CD8-positive, alpha-beta memory T cell (primary cell): Measurements from ENCODE around the gene BCAN. TPM values are rescaled to one million over a fixed set of nuclear protein-coding genes. Genes with fewer than 3 reads are reported as not detected.

ENCODE experiments used
- CTCF ChIA-PET: fragments of 350-600 bp; sonication (Branson Sonifier 250); formaldehyde crosslinking; loops from one replicate; lab custom pipeline; 2021; ENCODE audit warnings: antibody characterized with exemption; lab: Charles Lee
- POLR2A ChIA-PET: fragments of 350-600 bp; sonication (Branson Sonifier 250); formaldehyde crosslinking; loops from one replicate; lab custom pipeline; 2021; ENCODE audit warnings: antibody characterized with exemption; lab: Charles Lee
- DNase-seq, 5 donors: peaks; one replicate each; pipeline versions ENCODE4 v3.0.0 to v3.0.0-alpha.2; 2020 to 2022; ENCODE audit warnings: mixed read lengths in 1 of 5
- H3K27ac ChIP-seq: one replicate; pipeline ENCODE4 v1.7.0; 2013; ENCODE audit warnings: low read depth, mild to moderate bottlenecking, low read length, moderate library complexity
- H3K27me3 ChIP-seq: 2 replicates; pipeline ENCODE4 v1.7.0; 2013; ENCODE audit warnings: low read length, mild to moderate bottlenecking; ENCODE audit not compliant: insufficient read depth, poor library complexity, severe bottlenecking
- H3K36me3 ChIP-seq: 2 replicates; pipeline ENCODE4 v1.7.0; 2013; ENCODE audit warnings: mild to moderate bottlenecking, low read length, moderate library complexity; ENCODE audit not compliant: insufficient read depth
- H3K4me1 ChIP-seq: 2 replicates; pipeline ENCODE4 v1.7.0; 2013; ENCODE audit warnings: mild to moderate bottlenecking, low read length, moderate library complexity; ENCODE audit not compliant: insufficient read depth
- H3K4me3 ChIP-seq: 2 replicates; pipeline ENCODE4 v1.7.0; 2013; ENCODE audit warnings: mild to moderate bottlenecking, low read length
- H3K9me3 ChIP-seq: 2 replicates; pipeline ENCODE4 v1.7.0; 2013; ENCODE audit warnings: mild to moderate bottlenecking, low read length
- H3K27ac Mint-ChIP-seq, 8 donors: one replicate each; pipeline ENCODE4 v1.8.0; 2020 to 2021; ENCODE audit warnings: mixed read lengths in 8 of 8, mild to moderate bottlenecking in 6 of 8, inconsistent platforms in 3 of 8, moderate library complexity in 3 of 8
- H3K27me3 Mint-ChIP-seq, 2 donors: one replicate each; pipeline ENCODE4 v1.8.0; 2020 to 2021; ENCODE audit warnings: mixed read lengths in 2 of 2, mild to moderate bottlenecking in 1 of 2, moderate library complexity in 1 of 2
- H3K36me3 Mint-ChIP-seq, 3 donors: one replicate each; pipeline ENCODE4 v1.8.0; 2020 to 2021; ENCODE audit warnings: mixed read lengths in 3 of 3, inconsistent platforms in 1 of 3, mild to moderate bottlenecking in 1 of 3
- H3K4me1 Mint-ChIP-seq, 3 donors: one replicate each; pipeline ENCODE4 v1.8.0; 2020 to 2021; ENCODE audit warnings: mixed read lengths in 3 of 3, inconsistent platforms in 1 of 3, mild to moderate bottlenecking in 1 of 3
- H3K4me3 Mint-ChIP-seq, 7 donors: one replicate each; pipeline ENCODE4 v1.8.0; 2020 to 2021; ENCODE audit warnings: mixed read lengths in 7 of 7, mild to moderate bottlenecking in 6 of 7, moderate library complexity in 4 of 7, inconsistent platforms in 2 of 7
- H3K9me3 Mint-ChIP-seq, 5 donors: one replicate each; pipeline ENCODE4 v1.8.0; 2020 to 2022; ENCODE audit warnings: mixed read lengths in 5 of 5, mild to moderate bottlenecking in 3 of 5, moderate library complexity in 2 of 5, inconsistent platforms in 1 of 5
- polyA plus RNA-seq: library from polyadenylated mRNA; unstranded; fragments of 300-500 nt; fragmentation: Illumina TruSeq; gene quantifications from one replicate; pipeline ENCODE4 v1.2.3, GENCODE V29; 2021
- total RNA-seq, 2 experiments: library from RNA; stranded (reverse); gene quantifications; one replicate each; pipeline ENCODE4 v1.2.3, GENCODE V29; 2021

Gene BCAN
- total and polyA plus RNA-seq, 3 experiments from 2014 or later, result not detected

DNA sequence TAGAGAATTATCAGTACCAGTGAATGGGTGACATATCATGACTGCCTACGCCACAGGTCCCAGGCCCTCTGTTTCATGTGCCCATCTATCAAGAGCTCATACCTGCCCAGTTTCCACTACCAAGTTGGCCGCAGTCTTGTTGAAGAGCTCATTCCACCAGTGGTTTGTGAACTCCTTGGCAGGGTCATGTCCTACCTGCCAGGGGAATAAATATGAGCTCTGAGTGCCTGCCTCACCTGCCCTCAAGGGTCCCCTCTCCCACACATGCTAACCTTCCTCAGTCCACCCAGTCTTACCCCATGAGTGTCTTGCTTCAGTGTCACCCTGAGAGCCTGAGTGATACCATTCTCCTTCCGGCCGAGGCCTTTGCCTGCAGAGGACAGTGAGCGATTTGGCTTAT lies 43.8 kb upstream of the BCAN start:
- Histone ChIP-seq H3K4me3 (no peak overlapping the region), H3K27ac (no peak overlapping the region), H3K36me3 (peaks cover 24% of the 10 kb centered on the region), H3K9me3 (no peaks in the 10 kb centered on the region), H3K4me1 (peaks cover 32% of the 10 kb centered on the region), H3K27me3 (no peaks in the 10 kb centered on the region)
- H3K4me1 Mint-ChIP-seq, result peaks cover 36 to 40% (median 40%) of the 10 kb centered on the region in 3 donors
- peaks cover 0 to 65% (median 7%) of the 10 kb centered on the region in 3 donors for H3K36me3 Mint-ChIP-seq
- DNase-seq, result no peak
- H3K27ac Mint-ChIP-seq, result peak overlapping the region in 5 of 8 donors; percentile 2 to 52 (median 27)
- no peaks in the 10 kb centered on the region for H3K27me3 Mint-ChIP-seq
- no peaks in the 10 kb centered on the region for H3K9me3 Mint-ChIP-seq
- CTCF ChIA-PET, result interaction anchor here (2.1 kb wide), 2 partner anchors 10 to 152 kb away, joined by 5 to 6 read pairs; no protein-coding TSS in a partner anchor
- H3K4me3 Mint-ChIP-seq, result peak overlapping the region in 1 of 7 donors; percentile 28
- POLR2A ChIA-PET, result no interaction called here

DNA sequence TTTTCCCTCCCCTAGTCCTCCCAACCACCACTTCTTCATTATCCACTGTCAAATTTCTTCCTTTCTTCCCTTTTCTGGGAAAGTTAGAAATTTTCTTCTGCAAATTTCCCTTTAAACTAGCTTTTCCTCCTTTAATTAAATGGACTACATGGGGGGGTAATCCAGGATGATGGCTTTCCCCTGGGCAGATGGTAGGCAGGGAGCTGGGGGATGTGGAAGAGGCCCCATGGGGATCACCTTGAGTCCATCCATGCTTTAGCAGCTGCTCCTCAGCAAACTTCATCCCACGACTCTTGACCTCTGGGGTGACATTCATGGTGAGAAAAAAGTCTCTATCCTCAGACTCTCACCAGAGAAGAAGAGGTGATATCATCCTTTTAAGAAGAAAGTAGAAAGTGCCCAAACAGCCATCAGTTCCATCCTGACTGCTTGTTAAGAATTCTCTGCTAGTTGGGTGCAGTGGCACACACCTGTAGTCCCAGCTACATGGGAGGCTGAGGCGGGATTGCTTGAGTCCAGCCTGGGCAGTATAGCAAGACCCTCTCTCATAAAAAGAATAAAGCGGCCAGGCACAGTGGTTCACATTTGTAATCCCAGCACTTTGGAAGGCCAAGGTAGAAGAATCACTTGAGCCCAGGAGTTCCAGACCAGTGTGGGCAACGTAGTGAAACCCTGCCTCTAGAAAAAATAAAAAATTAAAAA lies 43.0 kb upstream of the BCAN start:
- no peak for DNase-seq
- no peaks in the 10 kb centered on the region for H3K9me3 Mint-ChIP-seq
- H3K4me3 ChIP-seq, result no peak overlapping the region
- peak overlapping the region in 6 of 8 donors; percentile 2 to 99 (median 30) for H3K27ac Mint-ChIP-seq
- peak overlapping the region in 2 of 7 donors; percentile 27 to 28 for H3K4me3 Mint-ChIP-seq
- H3K27me3 Mint-ChIP-seq, result no peaks in the 10 kb centered on the region
- no peaks in the 10 kb centered on the region for H3K9me3 ChIP-seq
- CTCF ChIA-PET, result interaction anchor here (2.1 kb wide), 2 partner anchors 10 to 153 kb away, joined by 5 to 6 read pairs; no protein-coding TSS in a partner anchor
- POLR2A ChIA-PET, result interaction anchor here (0.8 kb wide), 1 partner anchor 98 kb away, joined by 5 read pairs; no protein-coding TSS in a partner anchor
- peaks cover 36 to 40% (median 40%) of the 10 kb centered on the region in 3 donors for H3K4me1 Mint-ChIP-seq
- H3K27me3 ChIP-seq, result no peaks in the 10 kb centered on the region
- no peak overlapping the region for H3K27ac ChIP-seq
- peaks cover 0 to 61% (median 7%) of the 10 kb centered on the region in 3 donors for H3K36me3 Mint-ChIP-seq
- peaks cover 32% of the 10 kb centered on the region for H3K4me1 ChIP-seq
- H3K36me3 ChIP-seq, result peaks cover 24% of the 10 kb centered on the region

DNA sequence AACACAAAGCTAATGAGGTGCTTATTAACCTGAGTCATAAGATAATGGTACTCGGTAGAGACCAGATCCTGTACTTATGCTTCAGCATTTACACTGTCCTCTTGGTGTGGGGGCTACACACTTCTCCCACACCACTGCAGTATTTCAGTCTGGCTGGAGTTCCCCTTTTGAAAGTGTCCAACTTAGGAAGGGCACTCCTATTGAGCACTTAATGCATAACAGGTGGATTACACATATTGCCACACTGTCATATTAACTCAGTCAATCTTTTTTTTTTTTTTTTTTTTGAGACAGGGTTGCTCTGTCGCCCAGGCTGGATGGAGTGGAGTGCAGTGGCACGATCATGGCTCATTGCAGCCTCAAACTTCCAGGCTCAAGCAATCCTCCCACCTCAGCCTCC lies 42.1 kb upstream of the BCAN start:
- peaks cover 36 to 40% (median 39%) of the 10 kb centered on the region in 3 donors for H3K4me1 Mint-ChIP-seq
- Histone ChIP-seq H3K4me3 (no peak overlapping the region), H3K27me3 (no peaks in the 10 kb centered on the region), H3K27ac (no peak overlapping the region), H3K4me1 (peaks cover 32% of the 10 kb centered on the region), H3K9me3 (no peaks in the 10 kb centered on the region), H3K36me3 (peaks cover 24% of the 10 kb centered on the region)
- H3K36me3 Mint-ChIP-seq, result peaks cover 0 to 53% (median 7%) of the 10 kb centered on the region in 3 donors
- H3K4me3 Mint-ChIP-seq, result peak overlapping the region in 6 of 7 donors; percentile 84 to 100 (median 96)
- CTCF ChIA-PET, result interaction anchor here (1.3 to 2.2 kb wide), 3 partner anchors 14 to 154 kb away, joined by 4 to 11 read pairs (median 5); no protein-coding TSS in a partner anchor
- no peaks in the 10 kb centered on the region for H3K27me3 Mint-ChIP-seq
- H3K27ac Mint-ChIP-seq, result peak overlapping the region in 6 of 8 donors; percentile 64 to 100 (median 98)
- no peak for DNase-seq
- no peaks in the 10 kb centered on the region for H3K9me3 Mint-ChIP-seq
- POLR2A ChIA-PET, result interaction anchor here (1.2 to 1.5 kb wide), 2 partner anchors 9 to 99 kb away, joined by 3 to 5 read pairs; partner anchors contain the start of genes MEF2D and NAXE

DNA sequence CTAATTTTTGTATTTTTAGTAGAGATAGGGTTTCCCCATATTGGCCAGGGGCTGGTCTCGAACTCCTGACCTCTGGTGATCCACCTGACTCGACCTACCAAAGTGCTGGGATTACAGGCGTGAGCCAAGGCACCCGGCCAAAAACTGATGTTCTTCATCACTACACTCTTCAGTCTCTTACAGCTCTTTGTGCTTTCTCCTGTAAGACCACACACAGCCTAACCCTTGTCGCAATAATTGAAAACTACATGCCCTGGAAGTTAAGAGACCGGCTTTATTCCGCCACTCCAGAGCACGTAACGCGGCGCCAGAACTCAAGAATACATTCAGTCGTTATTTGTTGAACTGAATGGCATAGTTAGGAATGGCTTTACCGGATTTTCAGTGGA lies 41.2 kb upstream of the BCAN start:
- Histone ChIP-seq H3K9me3 (no peaks in the 10 kb centered on the region), H3K36me3 (peaks cover 24% of the 10 kb centered on the region), H3K4me3 (peak overlapping the region; percentile 97), H3K27me3 (no peaks in the 10 kb centered on the region), H3K4me1 (peaks cover 32% of the 10 kb centered on the region), H3K27ac (peak overlapping the region; percentile 68)
- ChIA-PET POLR2A (interaction anchor here (1.0 to 1.5 kb wide), 4 partner anchors 10 to 143 kb away, joined by 3 to 5 read pairs (median 4); partner anchors contain the start of genes MEF2D and NAXE), CTCF (interaction anchor here (1.2 to 2.5 kb wide), 4 partner anchors 10 to 215 kb away, joined by 4 to 11 read pairs (median 6); partner anchors contain the start of gene NAXE)
- Mint-ChIP-seq H3K9me3 (no peaks in the 10 kb centered on the region), H3K27me3 (no peaks in the 10 kb centered on the region), H3K27ac (peak overlapping the region; percentile 72 to 100 (median 98)), H3K4me1 (peaks cover 34 to 36% (median 35%) of the 10 kb centered on the region in 3 donors), H3K36me3 (peaks cover 0 to 44% (median 1%) of the 10 kb centered on the region in 3 donors), H3K4me3 (peak overlapping the region; percentile 84 to 100 (median 95))
- DNase-seq, result no peak

DNA sequence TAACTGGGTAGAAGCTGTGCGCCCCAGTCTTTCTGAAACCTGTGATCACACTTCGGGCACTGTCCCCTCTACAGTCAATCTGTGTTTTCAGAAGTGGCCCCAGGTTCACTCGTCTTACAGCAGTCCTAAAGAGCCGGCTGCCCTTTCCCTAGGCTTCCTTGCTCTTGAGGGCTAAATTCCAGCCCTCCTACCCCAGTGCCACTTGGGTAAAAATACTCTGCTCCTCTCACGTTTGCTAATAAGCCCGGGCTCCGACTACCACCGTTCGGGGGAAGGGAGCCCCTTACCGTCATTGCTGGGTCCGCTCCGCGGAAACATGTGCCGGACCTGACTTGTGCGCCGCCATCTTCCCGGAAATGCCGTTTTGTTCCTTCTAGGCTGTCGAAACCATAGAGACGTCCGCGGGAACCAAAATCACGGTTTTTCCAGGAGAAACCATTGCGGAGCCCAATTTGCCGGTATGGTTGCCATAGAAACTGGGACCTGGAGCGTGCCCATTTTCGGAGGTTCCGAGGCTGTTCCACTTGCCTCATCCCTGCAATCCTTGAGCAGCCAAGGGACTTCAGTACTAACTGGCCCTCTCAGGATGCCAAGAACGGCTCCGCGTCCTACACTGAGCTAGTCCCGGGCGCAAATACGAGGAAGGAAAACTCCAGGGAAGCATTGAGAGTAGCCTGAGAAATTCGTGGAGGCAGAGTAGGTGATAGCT lies 40.6 kb upstream of the BCAN start, which contains the start of gene GPATCH4:
Gene GPATCH4 (minus strand): TSS at position 358 of the 709 bp plus-strand sequence.
- no peaks in the 10 kb centered on the region for H3K9me3 Mint-ChIP-seq
- peaks cover 0 to 38% (median 1%) of the 10 kb centered on the region in 3 donors for H3K36me3 Mint-ChIP-seq

DNA sequence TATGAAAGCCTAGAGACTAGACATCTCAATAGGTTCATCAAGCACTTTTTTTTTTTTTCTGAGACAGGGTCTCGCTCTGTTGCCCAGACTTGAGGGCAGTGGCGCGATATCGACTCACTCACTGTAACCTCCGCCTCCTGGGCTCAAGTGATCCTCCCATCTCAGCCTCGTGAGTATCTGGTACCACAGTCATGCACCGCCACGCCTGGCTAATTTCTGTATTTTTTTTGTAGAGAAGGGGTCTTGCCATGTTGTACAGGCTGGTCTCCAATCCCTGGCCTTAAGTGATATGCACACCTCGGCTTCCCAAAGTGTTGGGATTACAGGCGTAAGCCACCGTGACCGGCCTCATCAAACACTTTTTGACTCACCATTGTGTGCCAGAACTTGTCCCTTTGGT lies 40.0 kb upstream of the BCAN start:
- Histone ChIP-seq H3K4me1 (peaks cover 32% of the 10 kb centered on the region), H3K27me3 (no peaks in the 10 kb centered on the region), H3K27ac (peak overlapping the region; percentile 68), H3K36me3 (peaks cover 21% of the 10 kb centered on the region), H3K4me3 (peak overlapping the region; percentile 97), H3K9me3 (no peaks in the 10 kb centered on the region)
- no peak for DNase-seq
- Mint-ChIP-seq H3K36me3 (peaks cover 0 to 32% (median 2%) of the 10 kb centered on the region in 3 donors), H3K4me3 (peak overlapping the region; percentile 84 to 100 (median 95)), H3K27me3 (no peaks in the 10 kb centered on the region), H3K4me1 (peaks cover 34 to 36% (median 35%) of the 10 kb centered on the region in 3 donors), H3K9me3 (no peaks in the 10 kb centered on the region), H3K27ac (peak overlapping the region; percentile 72 to 100 (median 96))
- ChIA-PET POLR2A (interaction anchor here (1.0 to 1.3 kb wide), 4 partner anchors 10 to 145 kb away, joined by 3 to 7 read pairs (median 4); partner anchors contain the start of genes MEF2D and NAXE), CTCF (interaction anchor here (0.9 to 2.5 kb wide), 6 partner anchors 9 to 216 kb away, joined by 3 to 11 read pairs (median 5); partner anchors contain the start of gene MEF2D)

More for the DNA sequence above, 40.6 kb upstream of the BCAN start, which contains the start of gene GPATCH4:
- peaks cover 32% of the 10 kb centered on the region for H3K4me1 ChIP-seq
- no peaks in the 10 kb centered on the region for H3K9me3 ChIP-seq
- H3K4me1 Mint-ChIP-seq, result peaks cover 34 to 36% (median 35%) of the 10 kb centered on the region in 3 donors
- H3K4me3 Mint-ChIP-seq, result peak within 1 kb of the TSS; percentile 84 to 100 (median 95)
- ChIA-PET CTCF (interaction anchor here (0.9 to 2.5 kb wide), 6 partner anchors 10 to 215 kb away, joined by 4 to 11 read pairs (median 6); partner anchors contain the start of genes MEF2D and NAXE), POLR2A (interaction anchor here (1.0 to 1.5 kb wide), 7 partner anchors 10 to 144 kb away, joined by 3 to 7 read pairs (median 4); partner anchors contain the start of genes MEF2D and NAXE)
- DNase-seq, result peak; percentile 58 to 81 (median 70)
- peaks cover 24% of the 10 kb centered on the region for H3K36me3 ChIP-seq
- peak within 1 kb of the TSS; percentile 68 for H3K27ac ChIP-seq
- no peaks in the 10 kb centered on the region for H3K27me3 ChIP-seq
- H3K4me3 ChIP-seq, result peak within 1 kb of the TSS; percentile 97
- H3K27ac Mint-ChIP-seq, result peak within 1 kb of the TSS; percentile 72 to 100 (median 98)
- H3K27me3 Mint-ChIP-seq, result no peaks in the 10 kb centered on the region

DNA sequence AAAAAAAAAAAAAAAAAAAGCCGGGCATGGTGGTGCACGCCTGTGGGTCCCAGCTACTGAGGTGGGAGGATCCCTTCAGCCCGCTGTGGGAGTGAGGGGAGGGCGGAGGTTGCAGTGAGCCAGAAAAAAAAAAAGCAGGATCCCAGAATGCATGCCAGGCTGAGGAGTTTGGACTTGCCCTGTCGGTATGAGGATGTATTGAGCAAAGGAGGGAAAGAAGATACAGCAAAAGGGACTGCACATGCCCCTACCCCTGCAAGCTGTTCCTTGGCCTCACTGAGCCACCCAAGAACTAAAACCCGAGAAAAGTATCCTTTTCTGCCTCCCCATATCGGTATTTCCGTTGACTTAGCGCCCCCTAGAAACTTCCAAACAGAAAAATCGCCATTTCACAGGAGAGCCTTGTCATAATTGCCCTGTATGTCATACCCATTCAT lies 39.3 kb upstream of the BCAN start:
- Histone ChIP-seq H3K27ac (no peak overlapping the region), H3K9me3 (no peaks in the 10 kb centered on the region), H3K4me1 (peaks cover 32% of the 10 kb centered on the region), H3K4me3 (no peak overlapping the region), H3K27me3 (no peaks in the 10 kb centered on the region), H3K36me3 (peaks cover 14% of the 10 kb centered on the region)
- Mint-ChIP-seq H3K4me3 (peak overlapping the region; percentile 54 to 80 (median 68)), H3K9me3 (no peaks in the 10 kb centered on the region), H3K27me3 (no peaks in the 10 kb centered on the region), H3K27ac (peak overlapping the region in 3 of 8 donors; percentile 50 to 64 (median 51)), H3K36me3 (peaks cover 0 to 25% (median 2%) of the 10 kb centered on the region in 3 donors), H3K4me1 (peaks cover 32 to 36% (median 35%) of the 10 kb centered on the region in 3 donors)
- ChIA-PET CTCF (interaction anchor here (0.9 to 2.5 kb wide), 3 partner anchors 9 to 217 kb away, joined by 3 to 8 read pairs (median 3); no protein-coding TSS in a partner anchor), POLR2A (interaction anchor here (1.1 kb wide), 1 partner anchor 102 kb away, joined by 7 read pairs; the partner anchor contains the start of gene MEF2D)
- no peak for DNase-seq
